Fibroblast of pulmonary artery (primary cell): Measurements from ENCODE around the gene LRRC8B.

ENCODE experiments used
- DNase-seq: peaks from one replicate; pipeline ENCODE4 v3.0.0-alpha.2; 2010; ENCODE audit warnings: low read depth
- H3K4me3 ChIP-seq: replicated peaks from 2 replicates; pipeline ENCODE4 v1.5.1; 2011; ENCODE audit warnings: low read depth, mild to moderate bottlenecking, control low read depth, low read length, moderate library complexity
- TF ChIP-seq, protein P1 (sequence below): IDR thresholded peaks from 2 replicates; pipeline ENCODE4 v1.5.1; 2011; ENCODE audit warnings: mild to moderate bottlenecking, control low read depth, low read length, inconsistent platforms; ENCODE audit errors: missing control alignments

The LRRC8B gene

DNA sequence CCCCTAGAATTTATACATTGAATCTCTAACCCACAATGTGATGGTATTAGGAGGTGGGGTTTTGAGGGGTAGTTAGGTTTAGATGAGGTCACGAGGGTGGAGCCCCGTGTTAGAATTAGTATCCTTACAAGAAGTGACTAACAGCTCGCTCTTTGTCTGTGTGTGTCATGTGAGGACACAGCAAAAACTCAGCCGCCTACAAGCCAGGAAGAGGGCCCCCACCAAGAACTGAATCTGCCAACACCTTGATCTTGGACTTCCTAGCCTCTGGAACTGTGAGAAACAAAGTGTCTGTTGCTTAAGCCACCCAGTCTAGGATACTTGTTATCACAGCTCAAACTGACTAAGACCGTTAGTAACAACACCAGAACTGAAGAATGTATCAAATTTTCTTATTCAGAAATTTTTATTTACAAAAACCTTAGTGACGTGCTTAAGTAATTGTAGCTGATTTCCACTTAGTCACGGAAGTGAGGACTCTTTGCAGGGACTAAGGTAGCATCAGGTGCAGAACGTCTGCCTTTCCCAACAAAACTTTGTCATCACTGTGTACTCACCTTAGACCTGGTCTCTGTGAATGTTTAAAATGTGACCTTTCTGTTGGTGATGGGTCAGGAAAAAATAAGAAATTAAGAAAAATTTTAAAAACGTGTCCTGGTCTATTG lies 83.8 kb downstream of the LRRC8B start:
- peak; percentile 72 for DNase-seq
- no peak overlapping the region for H3K4me3 ChIP-seq
- TF ChIP-seq, protein P1, sequence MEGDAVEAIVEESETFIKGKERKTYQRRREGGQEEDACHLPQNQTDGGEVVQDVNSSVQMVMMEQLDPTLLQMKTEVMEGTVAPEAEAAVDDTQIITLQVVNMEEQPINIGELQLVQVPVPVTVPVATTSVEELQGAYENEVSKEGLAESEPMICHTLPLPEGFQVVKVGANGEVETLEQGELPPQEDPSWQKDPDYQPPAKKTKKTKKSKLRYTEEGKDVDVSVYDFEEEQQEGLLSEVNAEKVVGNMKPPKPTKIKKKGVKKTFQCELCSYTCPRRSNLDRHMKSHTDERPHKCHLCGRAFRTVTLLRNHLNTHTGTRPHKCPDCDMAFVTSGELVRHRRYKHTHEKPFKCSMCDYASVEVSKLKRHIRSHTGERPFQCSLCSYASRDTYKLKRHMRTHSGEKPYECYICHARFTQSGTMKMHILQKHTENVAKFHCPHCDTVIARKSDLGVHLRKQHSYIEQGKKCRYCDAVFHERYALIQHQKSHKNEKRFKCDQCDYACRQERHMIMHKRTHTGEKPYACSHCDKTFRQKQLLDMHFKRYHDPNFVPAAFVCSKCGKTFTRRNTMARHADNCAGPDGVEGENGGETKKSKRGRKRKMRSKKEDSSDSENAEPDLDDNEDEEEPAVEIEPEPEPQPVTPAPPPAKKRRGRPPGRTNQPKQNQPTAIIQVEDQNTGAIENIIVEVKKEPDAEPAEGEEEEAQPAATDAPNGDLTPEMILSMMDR, result no peak

DNA sequence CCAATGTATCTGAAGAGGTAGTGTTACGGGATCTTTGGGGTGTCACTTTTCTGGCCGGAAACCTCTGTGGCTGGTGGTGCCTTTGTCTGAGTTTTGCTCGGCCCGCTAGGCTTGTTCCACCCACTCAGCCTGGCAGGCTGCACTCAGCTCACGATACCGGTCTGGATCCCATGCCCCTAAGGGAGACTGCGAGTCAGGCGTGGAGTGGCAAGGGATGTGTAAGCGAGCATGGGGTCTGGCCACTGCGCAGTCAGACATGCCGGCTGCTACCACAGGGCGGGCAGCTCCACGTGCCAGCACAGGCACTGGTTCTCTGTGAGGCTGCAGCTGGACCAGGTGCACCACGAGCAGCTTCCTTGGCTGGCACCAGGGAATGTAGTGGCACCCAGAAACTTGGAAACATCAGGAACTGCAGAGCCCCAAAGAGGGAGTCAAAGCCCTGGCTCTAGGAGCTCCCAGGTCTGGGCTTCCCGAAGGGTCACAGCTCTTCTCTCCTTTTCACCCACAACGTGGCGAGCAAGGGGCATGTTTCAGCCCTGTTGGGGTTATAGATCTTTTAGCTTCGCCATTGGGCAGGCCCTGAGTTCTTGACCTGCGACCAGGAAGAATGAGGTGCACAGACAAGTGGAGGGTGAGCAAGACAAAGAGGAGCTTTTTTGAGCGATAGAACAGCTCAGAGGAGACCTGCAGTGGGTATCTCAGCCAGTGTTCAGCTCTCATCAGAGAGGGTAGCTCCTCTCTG lies 84.5 kb downstream of the LRRC8B start:
- DNase-seq, result no peak
- H3K4me3 ChIP-seq, result no peak overlapping the region
- TF ChIP-seq, protein P1, result no peak

DNA sequence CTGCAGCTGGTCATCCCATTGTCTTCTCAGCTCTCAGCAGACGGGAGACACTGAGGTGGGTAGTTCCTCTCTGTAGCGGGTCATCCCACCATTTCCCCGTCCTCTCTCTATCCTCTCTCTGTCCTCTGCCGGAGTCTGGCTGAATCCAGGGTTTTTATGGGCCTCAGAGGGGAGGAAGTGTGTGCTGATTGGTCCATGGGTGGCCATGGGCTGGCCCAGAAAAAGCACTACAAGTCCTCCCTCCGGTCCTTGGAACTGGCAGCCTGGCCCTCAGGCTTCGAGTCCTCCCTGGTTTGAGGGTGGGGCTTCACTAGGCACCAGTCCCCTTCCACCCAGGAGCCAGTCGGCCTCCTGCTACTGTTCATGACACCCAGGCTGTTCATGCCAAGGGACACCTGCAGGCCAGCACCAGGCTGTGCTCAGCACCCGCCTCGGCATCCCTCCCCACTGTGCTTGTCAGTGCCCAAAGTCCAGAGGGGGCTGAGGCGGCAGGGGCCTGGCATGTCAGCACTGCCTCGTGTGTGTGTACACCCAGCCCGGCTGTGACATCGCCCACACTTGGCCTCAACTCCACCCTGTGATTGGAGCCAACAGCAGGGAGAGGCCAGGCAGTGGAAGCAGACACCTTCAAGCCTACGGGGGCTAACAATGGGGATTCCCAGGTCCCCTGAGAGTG lies 85.3 kb downstream of the LRRC8B start:
- TF ChIP-seq, protein P1, result no peak
- no peak overlapping the region for H3K4me3 ChIP-seq
- no peak for DNase-seq

DNA sequence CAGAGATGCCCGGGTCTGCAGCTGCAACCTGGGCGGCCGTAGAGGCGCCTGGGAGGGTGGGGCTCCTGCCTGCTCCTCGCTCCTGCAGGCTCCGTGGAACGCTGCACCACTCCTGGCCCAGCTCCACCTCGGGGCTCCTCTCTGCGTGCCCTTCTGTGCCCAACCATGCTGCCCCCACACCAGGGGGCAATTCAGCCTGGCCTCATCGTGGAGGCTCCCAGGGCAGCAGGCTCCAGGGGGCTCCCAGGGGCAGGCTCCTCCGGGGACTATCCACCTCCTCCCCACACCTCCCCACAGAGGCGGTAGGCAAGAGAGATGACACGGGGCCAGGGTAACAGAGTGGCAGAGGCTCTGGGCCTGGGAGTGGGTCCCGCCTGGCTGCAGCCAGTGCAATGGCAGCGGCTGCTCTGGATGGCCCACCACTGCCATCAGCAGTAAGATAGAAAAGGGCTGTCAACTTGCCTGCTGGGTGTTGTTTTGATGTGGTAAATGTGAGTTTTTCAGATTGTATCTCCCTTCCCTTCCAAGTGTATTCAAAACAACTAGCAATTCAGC lies 85.9 kb downstream of the LRRC8B start:
- TF ChIP-seq, protein P1, result no peak
- H3K4me3 ChIP-seq, result no peak overlapping the region
- no peak for DNase-seq

DNA sequence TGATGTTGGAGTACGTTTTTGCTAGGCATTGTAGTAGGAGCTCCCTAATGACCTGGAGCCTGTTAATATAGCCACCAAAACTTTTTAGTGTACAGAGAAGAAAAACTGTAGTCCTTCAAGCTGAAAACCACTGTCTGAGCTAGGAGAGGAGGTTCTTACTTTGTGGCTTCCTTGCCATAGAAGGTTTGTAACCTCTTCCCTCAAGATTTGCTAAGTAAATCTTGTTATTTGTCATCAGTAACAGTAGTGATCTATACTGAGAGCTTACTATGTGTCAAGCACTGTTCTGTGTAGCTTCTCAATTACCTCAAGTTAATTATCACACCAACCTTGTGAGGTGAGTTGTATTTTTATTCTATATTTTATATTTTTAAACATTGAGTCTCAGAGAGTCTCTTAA lies 87.1 kb downstream of the LRRC8B start:
- no peak overlapping the region for H3K4me3 ChIP-seq
- TF ChIP-seq, protein P1, result no peak
- no peak for DNase-seq

DNA sequence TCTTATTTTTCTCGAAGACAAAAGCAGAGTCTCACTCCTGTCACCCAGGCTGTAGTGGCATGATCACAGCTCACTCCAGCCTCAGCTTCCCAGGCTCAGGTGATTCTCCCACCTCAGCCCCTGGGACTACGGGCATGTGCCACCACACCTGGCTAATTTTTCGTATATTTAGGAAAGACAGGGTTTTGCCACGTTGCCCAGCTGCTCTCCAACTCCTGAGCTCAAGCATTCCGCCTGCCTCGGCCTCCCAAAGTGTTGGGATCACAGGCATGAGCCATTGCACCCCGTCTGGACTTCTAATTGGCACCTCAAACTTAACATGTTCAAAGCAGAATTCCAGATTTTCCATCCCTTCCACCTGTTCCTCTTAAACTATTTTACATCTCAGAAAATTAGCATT lies 89.3 kb downstream of the LRRC8B start:
- DNase-seq, result no peak
- no peak overlapping the region for H3K4me3 ChIP-seq
- TF ChIP-seq, protein P1, result no peak
